T-cell (primary cell): Measurements from ENCODE around the gene CLEC16A. TPM values are rescaled to one million over a fixed set of nuclear protein-coding genes. Genes with fewer than 3 reads are reported as not detected.

Experiments
- ATAC-seq, 4 experiments: fragments of 200-7000 bp in 3 of 4; fragments of 150-1000 bp in 1 of 4; cut with Tn5 transposase; replicated peaks in 1 of 4; 1 replicate in 3 of 4; 2 replicates in 1 of 4; pipeline ENCODE4 v1.10.0; 2021; ENCODE audit warnings: moderate library complexity in 3 of 4, mild to moderate bottlenecking in 2 of 4, moderate number of reproducible peaks in 1 of 4
- CTCF ChIA-PET, 2 donors: fragments of 300-600 bp; sonication (Branson Sonifier 250); formaldehyde crosslinking; loops; one replicate each; lab custom pipeline; 2022; ENCODE audit warnings: antibody characterized with exemption in 2 of 2; lab: Charles Lee
- POLR2A ChIA-PET, 2 donors: fragments of 300-600 bp; sonication (Branson Sonifier 250); formaldehyde crosslinking; loops; one replicate each; lab custom pipeline; 2022; ENCODE audit warnings: antibody characterized with exemption in 2 of 2; lab: Charles Lee
- DNase-seq, 35 experiments: peaks; one replicate each; pipeline versions ENCODE4 v3.0.0 to v3.0.0-alpha.2; 2013 to 2023
- H3K27ac ChIP-seq: one replicate; pipeline ENCODE4 v1.5.1; 2013; ENCODE audit warnings: low read length
- H3K27me3 ChIP-seq, 2 experiments: replicated peaks in 1 of 2; 1 replicate in 1 of 2; 2 replicates in 1 of 2; pipeline versions ENCODE4 v1.6.1 to v1.7.0; 2013; ENCODE audit warnings: low read length in 1 of 2, mixed read lengths in 1 of 2; ENCODE audit not compliant: control insufficient read depth in 2 of 2, insufficient read depth in 2 of 2; ENCODE audit errors: extremely low read depth in 1 of 2
- H3K36me3 ChIP-seq, 2 donors: 1 replicate in 1 of 2; 2 replicates in 1 of 2; pipeline versions ENCODE4 v1.6.1 to v1.7.0; 2013; ENCODE audit warnings: low read length in 1 of 2; ENCODE audit not compliant: control insufficient read depth in 2 of 2, insufficient read depth in 1 of 2; ENCODE audit errors: extremely low read depth in 1 of 2
- H3K4me1 ChIP-seq, 2 experiments: 1 replicate in 1 of 2; 2 replicates in 1 of 2; pipeline versions ENCODE4 v1.6.1 to v1.7.0; 2013; ENCODE audit warnings: low read length in 2 of 2, mixed read lengths in 1 of 2; ENCODE audit not compliant: insufficient read depth in 2 of 2, control insufficient read depth in 1 of 2; ENCODE audit errors: extremely low read depth in 1 of 2
- H3K4me3 ChIP-seq, 2 donors: 1 replicate in 1 of 2; 2 replicates in 1 of 2; pipeline versions ENCODE4 v1.5.1 to v1.7.0; 2013; ENCODE audit warnings: mild to moderate bottlenecking in 2 of 2, low read length in 1 of 2, moderate library complexity in 1 of 2; ENCODE audit not compliant: control insufficient read depth in 1 of 2; ENCODE audit errors: extremely low read depth in 1 of 2
- H3K9me3 ChIP-seq: 2 replicates; pipeline ENCODE4 v1.7.0; 2013
- H3K27ac Mint-ChIP-seq, 2 donors: one replicate each; pipeline ENCODE4 v1.8.0; 2020 to 2021; ENCODE audit warnings: mild to moderate bottlenecking in 2 of 2, mixed read lengths in 2 of 2
- H3K27me3 Mint-ChIP-seq, 2 donors: one replicate each; pipeline ENCODE4 v1.8.0; 2021 to 2022; ENCODE audit warnings: mixed read lengths in 2 of 2
- H3K36me3 Mint-ChIP-seq: one replicate; pipeline ENCODE4 v1.8.0; 2021; ENCODE audit warnings: mixed read lengths
- H3K4me1 Mint-ChIP-seq, 3 donors: one replicate each; pipeline ENCODE4 v1.8.0; 2020 to 2022; ENCODE audit warnings: mixed read lengths in 3 of 3, mild to moderate bottlenecking in 1 of 3
- H3K4me3 Mint-ChIP-seq, 3 donors: one replicate each; pipeline ENCODE4 v1.8.0; 2020 to 2022; ENCODE audit warnings: mild to moderate bottlenecking in 3 of 3, mixed read lengths in 3 of 3, moderate library complexity in 3 of 3
- H3K9me3 Mint-ChIP-seq, 3 donors: one replicate each; pipeline ENCODE4 v1.8.0; 2020 to 2022; ENCODE audit warnings: mixed read lengths in 3 of 3
- WGBS: methylation state at CpG from one replicate; pipeline ENCODE4 v1.1.5; 2013; ENCODE audit warnings: missing lambda C conversion rate; ENCODE audit not compliant: insufficient coverage; 5-methylcytosine and 5-hydroxymethylcytosine counted together
- total RNA-seq, 35 experiments: library from RNA in 6 of 35; stranded (reverse) in 6 of 35; fragments of 120-200 nt in 1 of 35; gene quantifications; one replicate each; pipeline versions ENCODE4 v1.2.1 to v1.2.4 and lab custom pipeline; 2013 to 2026

The CLEC16A gene
- total RNA-seq, 5 donors from 2014 or later (not counting 1 experiment from before 2014, with no cell fraction given) = 27.4 to 34.6 (median 28.7) TPM

- no peaks in the 10 kb centered on the region for H3K27me3 Mint-ChIP-seq
- no peak overlapping the region for H3K4me3 Mint-ChIP-seq
- H3K4me1 Mint-ChIP-seq = peaks cover 5 to 8% (median 7%) of the 10 kb centered on the region in 3 donors
- no peak overlapping the region for H3K27ac ChIP-seq
- H3K4me1 ChIP-seq = no peaks in the 10 kb centered on the region
- ChIA-PET CTCF (interaction anchor here in 1 of 2 donors (0.6 kb wide), 1 partner anchor 14 kb away, joined by 4 read pairs; no protein-coding TSS in a partner anchor), POLR2A (no interaction called here)
- peaks cover 37% of the 10 kb centered on the region for H3K36me3 Mint-ChIP-seq
- 92% methylated on average over 4 of the region's 7 CpGs for WGBS
- no peaks in the 10 kb centered on the region for H3K27me3 ChIP-seq
- no peaks in the 10 kb centered on the region for H3K9me3 ChIP-seq
- H3K27ac Mint-ChIP-seq = no peak overlapping the region
- no peak overlapping the region for H3K4me3 ChIP-seq
- H3K9me3 Mint-ChIP-seq = no peaks in the 10 kb centered on the region
- DNase-seq (no peak), ATAC-seq (no peak)
- H3K36me3 ChIP-seq = peaks cover 10 to 24% of the 10 kb centered on the region in 2 donors
These were observed 225.8 kb downstream of the CLEC16A start for GRCh38 chr16:11170201-11170600.

- DNase-seq (no peak), ATAC-seq (no peak)
- WGBS = 91% methylated on average over 16 of the region's 19 CpGs
- peaks cover 10 to 13% (median 12%) of the 10 kb centered on the region in 3 donors for H3K4me1 Mint-ChIP-seq
- H3K4me3 ChIP-seq = no peak overlapping the region
- no peaks in the 10 kb centered on the region for H3K27me3 ChIP-seq
- ChIA-PET CTCF (no interaction called here), POLR2A (no interaction called here)
- no peak overlapping the region for H3K27ac Mint-ChIP-seq
- H3K9me3 ChIP-seq = no peaks in the 10 kb centered on the region
- peaks cover 37% of the 10 kb centered on the region for H3K36me3 Mint-ChIP-seq
- peaks cover 0 to under 1% of the 10 kb centered on the region in 2 experiments for H3K4me1 ChIP-seq
- peaks cover 10 to 24% of the 10 kb centered on the region in 2 donors for H3K36me3 ChIP-seq
- H3K4me3 Mint-ChIP-seq = no peak overlapping the region
- no peak overlapping the region for H3K27ac ChIP-seq
- H3K27me3 Mint-ChIP-seq = no peaks in the 10 kb centered on the region
- H3K9me3 Mint-ChIP-seq = no peaks in the 10 kb centered on the region
These were observed 226.5 kb downstream of the CLEC16A start for GRCh38 chr16:11170696-11171447.

- no peaks in the 10 kb centered on the region for H3K9me3 Mint-ChIP-seq
- no peaks in the 10 kb centered on the region for H3K9me3 ChIP-seq
- 95% methylated on average over 3 of the region's 4 CpGs for WGBS
- H3K4me3 Mint-ChIP-seq = no peak overlapping the region
- H3K4me3 ChIP-seq = no peak overlapping the region
- ATAC-seq (no peak), DNase-seq (no peak)
- H3K27ac ChIP-seq = no peak overlapping the region
- H3K27ac Mint-ChIP-seq = no peak overlapping the region
- H3K36me3 Mint-ChIP-seq = peaks cover 37% of the 10 kb centered on the region
- peaks cover 14 to 18% (median 16%) of the 10 kb centered on the region in 3 donors for H3K4me1 Mint-ChIP-seq
- H3K27me3 ChIP-seq = no peaks in the 10 kb centered on the region
- POLR2A ChIA-PET = no interaction called here
- H3K4me1 ChIP-seq = peaks cover 0 to 3% of the 10 kb centered on the region in 2 experiments
- H3K27me3 Mint-ChIP-seq = no peaks in the 10 kb centered on the region
- CTCF ChIA-PET = no interaction called here
- H3K36me3 ChIP-seq = peaks cover 10 to 24% of the 10 kb centered on the region in 2 donors
These were observed 227.0 kb downstream of the CLEC16A start for GRCh38 chr16:11171448-11171709.

- Histone ChIP-seq H3K4me3 (no peak overlapping the region), H3K9me3 (no peaks in the 10 kb centered on the region), H3K4me1 (peaks cover 0 to 3% of the 10 kb centered on the region in 2 experiments), H3K27me3 (no peaks in the 10 kb centered on the region), H3K36me3 (peaks cover 10 to 22% of the 10 kb centered on the region in 2 donors), H3K27ac (no peak overlapping the region)
- ATAC-seq (no peak), DNase-seq (no peak)
- Mint-ChIP-seq H3K4me3 (no peak overlapping the region), H3K9me3 (no peaks in the 10 kb centered on the region), H3K36me3 (peaks cover 37% of the 10 kb centered on the region), H3K4me1 (peaks cover 18 to 20% (median 18%) of the 10 kb centered on the region in 3 donors), H3K27me3 (no peaks in the 10 kb centered on the region), H3K27ac (no peak overlapping the region)
- POLR2A ChIA-PET = no interaction called here
- CTCF ChIA-PET = no interaction called here
- WGBS = 94% methylated on average over 3 of the region's 3 CpGs
These were observed 227.5 kb downstream of the CLEC16A start for GRCh38 chr16:11171757-11172299.

- H3K27me3 ChIP-seq = no peaks in the 10 kb centered on the region
- over 99% methylated on average over 15 of the region's 15 CpGs for WGBS
- H3K9me3 ChIP-seq = no peaks in the 10 kb centered on the region
- H3K36me3 ChIP-seq = peaks cover 11 to 12% of the 10 kb centered on the region in 2 donors
- POLR2A ChIA-PET = no interaction called here
- no peak for ATAC-seq
- Mint-ChIP-seq H3K36me3 (peaks cover 38% of the 10 kb centered on the region), H3K27ac (no peak overlapping the region), H3K4me1 (peaks cover 18 to 22% (median 19%) of the 10 kb centered on the region in 3 donors), H3K27me3 (no peaks in the 10 kb centered on the region), H3K9me3 (no peaks in the 10 kb centered on the region), H3K4me3 (no peak overlapping the region)
- no peak overlapping the region for H3K4me3 ChIP-seq
- H3K4me1 ChIP-seq = peaks cover 0 to 3% of the 10 kb centered on the region in 2 experiments
- H3K27ac ChIP-seq = no peak overlapping the region
- no peak for DNase-seq
- CTCF ChIA-PET = no interaction called here
These were observed 229.1 kb downstream of the CLEC16A start for GRCh38 chr16:11173426-11173825.

GRCh38 chr16:11174141-11174540 lies 229.8 kb downstream of the CLEC16A start:
- Mint-ChIP-seq H3K4me1 (peaks cover 18 to 22% (median 19%) of the 10 kb centered on the region in 3 donors), H3K27ac (no peak overlapping the region), H3K9me3 (no peaks in the 10 kb centered on the region), H3K27me3 (no peaks in the 10 kb centered on the region), H3K36me3 (peaks cover 42% of the 10 kb centered on the region), H3K4me3 (no peak overlapping the region)
- POLR2A ChIA-PET = no interaction called here
- ATAC-seq = no peak
- Histone ChIP-seq H3K4me3 (no peak overlapping the region), H3K27me3 (no peaks in the 10 kb centered on the region), H3K9me3 (no peaks in the 10 kb centered on the region), H3K4me1 (peaks cover 0 to 3% of the 10 kb centered on the region in 2 experiments), H3K36me3 (peaks cover 8 to 17% of the 10 kb centered on the region in 2 donors), H3K27ac (no peak overlapping the region)
- no peak for DNase-seq
- 98% methylated on average over 26 of the region's 26 CpGs for WGBS
- CTCF ChIA-PET = no interaction called here
